Stimulated activated naive CD8-positive, alpha-beta T cell treated with anti-CD3 and anti-CD28 coated beads, Interleukin-15, Interleukin-2, amounts not matched to agents 100 U/mL and 50 U/mL, for 24 hours (primary cell): ENCODE data around the gene ARMH3.
"Not testable (repeated sequence)": the region's sequence is repeated elsewhere in the genome, so short reads cannot be mapped to it uniquely, and the experiment has no call there.

Experiments
- ATAC-seq: fragments of 150-1000 bp; cut with Tn5 transposase; one replicate; pipeline ENCODE4 v1.10.0; 2021
- DNase-seq: peaks from one replicate; pipeline ENCODE4 v3.0.0; 2021

The ARMH3 gene

GRCh38 chr10:102055647-102056419, at the start of gene ARMH3:
TSS of gene ARMH3 (minus strand) at chr10:102056173. CDS start at chr10:102040114, 16,059 bp downstream.
- peak; percentile 99 for ATAC-seq
- DNase-seq = peak; percentile 91

- DNase-seq (no peak), ATAC-seq (no peak)
Measured at GRCh38 chr10:102102421-102102820, 46.4 kb upstream of the ARMH3 start.

- ATAC-seq = no peak
- no peak for DNase-seq
Measured at GRCh38 chr10:102101152-102101551, 45.2 kb upstream of the ARMH3 start.

GRCh38 chr10:102096449-102096848, 40.5 kb upstream of the ARMH3 start:
- DNase-seq = no peak
- ATAC-seq = no peak

GRCh38 chr10:102090772-102091171, 34.8 kb upstream of the ARMH3 start:
- ATAC-seq (no peak), DNase-seq (no peak)

- DNase-seq = no peak
- no peak for ATAC-seq
Measured at GRCh38 chr10:102086196-102086595, 30.2 kb upstream of the ARMH3 start.

- no peak for ATAC-seq
- no peak for DNase-seq
Measured at GRCh38 chr10:102085336-102085735, 29.4 kb upstream of the ARMH3 start.

GRCh38 chr10:102083541-102083940, 27.6 kb upstream of the ARMH3 start:
- DNase-seq (no peak), ATAC-seq (no peak)

GRCh38 chr10:102072673-102073527, 16.9 kb upstream of the ARMH3 start:
- ATAC-seq = peak; percentile 85
- peak; percentile 83 for DNase-seq

GRCh38 chr10:102069071-102069470, 13.1 kb upstream of the ARMH3 start:
- DNase-seq (no peak), ATAC-seq (no peak)

GRCh38 chr10:102068216-102068615, 12.2 kb upstream of the ARMH3 start:
- no peak for ATAC-seq
- no peak for DNase-seq

- DNase-seq (no peak), ATAC-seq (no peak)
Measured at GRCh38 chr10:102067091-102067916, 11.3 kb upstream of the ARMH3 start.

- DNase-seq = no peak
Measured at GRCh38 chr10:102066399-102067088, 10.6 kb upstream of the ARMH3 start.

GRCh38 chr10:102065561-102066398, 9.8 kb upstream of the ARMH3 start:
- ATAC-seq = no peak
- peak; percentile 28 for DNase-seq

More at GRCh38 chr10:102066399-102067088, 10.6 kb upstream of the ARMH3 start:
- ATAC-seq = no peak

GRCh38 chr10:102064868-102065560, 9.0 kb upstream of the ARMH3 start, which contains the start of gene HPS6:
TSS of gene HPS6 (plus strand) at chr10:102065349. CDS start at chr10:102065475, 126 bp downstream.
- DNase-seq (peak; percentile 94), ATAC-seq (peak; percentile 99)

GRCh38 chr10:102064503-102064867, 8.5 kb upstream of the ARMH3 start:
- no peak for DNase-seq
- no peak for ATAC-seq

GRCh38 chr10:102059987-102060386, 4.0 kb upstream of the ARMH3 start:
- DNase-seq (no peak), ATAC-seq (no peak)

GRCh38 chr10:102054881-102055646, 909 bp downstream of the ARMH3 start:
- DNase-seq, ATAC-seq: not testable (repeated sequence)

- ATAC-seq (no peak), DNase-seq (no peak)
Measured at GRCh38 chr10:102046095-102046494, 9.9 kb downstream of the ARMH3 start.
